IPS-NIHi11 (cell line): ENCODE measurements around the gene KRTAP29-1.

ENCODE experiments used
- DNase-seq: peaks from one replicate; pipeline ENCODE4 v3.0.0; 2012; ENCODE audit warnings: mixed read lengths, low spot score

The KRTAP29-1 gene

DNA sequence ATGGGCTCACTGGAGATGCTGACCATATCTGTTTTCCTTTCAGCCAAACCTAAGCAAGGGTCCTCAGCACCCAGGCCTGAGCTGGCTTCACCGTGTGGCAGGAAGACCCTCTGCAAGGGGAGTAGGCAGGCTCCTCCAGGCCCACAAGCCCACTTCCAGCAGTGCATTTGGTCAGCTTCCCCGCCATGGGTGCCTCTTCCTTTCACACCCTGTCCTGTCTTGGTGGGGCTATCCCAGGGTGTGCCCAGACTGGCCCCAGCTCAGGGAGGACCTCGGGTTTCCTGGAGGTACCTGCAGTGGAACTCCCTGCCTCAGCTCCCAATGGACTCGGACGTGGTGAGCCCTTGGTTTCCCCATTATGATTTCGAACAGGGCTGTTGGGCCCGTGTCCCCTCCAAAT is 25.6 kb upstream of the KRTAP29-1 start:
- DNase-seq, result no peak

GRCh38 chr17:41327411-41328120 is 24.9 kb upstream of the KRTAP29-1 start:
- no peak for DNase-seq

GRCh38 chr17:41326173-41327145 is 23.8 kb upstream of the KRTAP29-1 start:
- no peak for DNase-seq

- DNase-seq, result no peak
These were observed 23.0 kb upstream of the KRTAP29-1 start for GRCh38 chr17:41325611-41326010.

- no peak for DNase-seq
These were observed 22.5 kb upstream of the KRTAP29-1 start for GRCh38 chr17:41325126-41325525.

DNA sequence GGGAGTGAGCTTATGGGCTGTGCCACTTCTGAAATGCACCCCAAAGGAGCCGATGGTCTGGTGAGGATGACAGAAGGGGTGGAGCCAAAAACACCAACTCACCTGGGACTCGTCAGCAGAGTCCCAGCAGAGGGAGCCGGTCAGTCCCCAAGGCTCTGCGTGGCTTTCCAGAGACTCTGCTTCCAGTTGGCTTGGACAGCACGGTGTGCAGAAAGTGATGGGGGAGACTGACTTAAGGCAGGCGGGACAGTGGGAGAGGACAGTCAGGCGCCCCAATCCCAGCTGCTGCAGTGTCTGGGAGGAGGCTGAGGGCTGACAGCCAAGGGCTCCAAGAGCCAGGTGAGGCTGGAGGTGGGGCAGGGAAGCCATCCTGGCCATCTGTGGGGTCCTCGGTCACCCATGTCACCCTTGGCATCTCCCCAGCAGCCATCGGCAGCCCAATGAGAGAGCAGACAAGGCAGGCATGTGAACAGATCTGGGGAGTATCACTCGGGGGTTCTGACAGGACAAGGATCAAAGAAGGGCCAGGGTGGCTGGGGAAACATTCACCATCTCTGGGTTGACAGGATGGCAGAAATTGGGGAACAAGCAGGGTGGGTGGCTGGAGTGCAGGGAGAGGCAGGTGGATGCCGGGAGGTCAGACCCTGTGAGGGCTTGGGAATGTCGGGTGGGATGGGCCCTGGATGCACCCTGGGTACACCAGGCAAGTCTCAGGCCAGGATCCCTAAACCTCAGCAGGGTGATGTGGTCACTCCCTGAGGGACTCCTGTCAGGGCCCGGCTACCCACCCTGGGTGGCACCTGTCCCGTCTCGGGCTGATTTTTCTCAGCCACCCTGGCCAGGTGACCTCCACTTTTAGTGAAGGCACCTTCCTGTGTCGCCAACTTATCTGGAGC is 21.8 kb upstream of the KRTAP29-1 start:
- DNase-seq, result peak; percentile 66

- DNase-seq, result no peak
These were observed 20.5 kb upstream of the KRTAP29-1 start for GRCh38 chr17:41322903-41323895.

- peak; percentile 32 for DNase-seq
These were observed 19.6 kb upstream of the KRTAP29-1 start for GRCh38 chr17:41322094-41322902.

DNA sequence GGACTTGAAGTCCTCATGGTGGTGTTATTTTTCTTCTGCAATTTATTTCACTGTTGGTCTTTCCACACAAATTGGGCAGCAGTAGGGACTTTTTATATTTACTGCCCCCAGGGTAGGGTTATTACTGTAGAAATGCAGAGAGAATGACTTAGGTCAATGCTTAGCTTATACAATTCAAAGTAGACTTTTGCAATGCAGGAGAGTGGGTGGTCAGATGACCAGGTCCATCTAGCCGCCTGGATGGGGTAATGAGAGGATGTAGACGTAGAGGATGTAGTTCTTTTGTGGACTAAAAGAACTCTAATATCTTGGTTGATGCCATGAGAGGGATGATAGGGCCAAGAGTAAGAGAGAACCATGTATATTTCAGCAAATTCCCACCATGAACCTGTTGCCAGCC is 15.6 kb upstream of the KRTAP29-1 start:
- no peak for DNase-seq

- DNase-seq, result no peak
These were observed 13.3 kb upstream of the KRTAP29-1 start for GRCh38 chr17:41315814-41316445.

GRCh38 chr17:41315204-41315794 is 12.6 kb upstream of the KRTAP29-1 start, which contains the start of gene KRTAP17-1:
Gene KRTAP17-1 (minus strand): TSS chr17:41315710. CDS start chr17:41315650, 60 bp downstream.
- no peak for DNase-seq

DNA sequence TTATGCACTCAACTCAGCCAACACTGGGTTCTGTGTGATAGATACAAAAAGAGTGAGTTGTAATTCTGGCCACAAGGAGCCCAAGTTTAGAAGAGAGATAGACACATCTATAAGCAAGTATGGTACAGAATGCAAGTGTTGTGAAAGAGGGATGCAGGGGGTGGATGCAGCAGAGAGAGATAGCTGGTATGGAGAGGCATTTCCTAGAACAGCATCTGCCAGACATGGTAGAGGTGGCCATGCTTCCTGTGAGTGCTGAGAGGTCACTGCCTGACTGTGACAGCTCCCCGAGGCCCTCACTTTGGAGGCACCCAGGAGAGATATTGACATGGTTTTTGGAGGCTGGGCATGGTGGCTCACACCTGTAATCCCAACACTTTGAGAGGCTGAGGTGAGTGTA is 8.5 kb upstream of the KRTAP29-1 start:
- DNase-seq, result no peak

DNA sequence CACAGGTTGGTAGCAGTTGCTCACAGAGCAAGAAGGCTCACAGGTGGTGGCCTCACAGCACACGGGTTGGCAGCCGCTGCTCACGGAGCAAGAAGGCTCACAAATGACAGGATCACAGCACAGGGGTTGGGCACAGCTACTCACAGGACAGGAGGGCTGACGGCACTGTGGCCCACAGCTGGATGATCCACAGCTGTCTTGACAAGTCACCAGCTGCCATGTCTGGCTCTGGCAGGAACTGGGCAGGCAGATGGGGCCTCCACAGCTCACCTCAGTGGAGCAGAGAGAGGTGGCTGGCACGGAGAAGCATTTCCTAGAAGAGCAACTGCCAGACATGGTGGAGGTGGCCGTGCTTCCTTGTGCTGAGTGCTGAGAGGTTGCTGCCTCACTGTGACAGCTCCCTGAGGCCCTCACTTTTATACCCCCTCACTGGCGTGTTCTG is 6.3 kb upstream of the KRTAP29-1 start, which contains the start of gene KRTAP16-1:
Gene KRTAP16-1 (minus strand): TSS at position 392 of the 442 bp plus-strand sequence. CDS start 56 bp downstream, at position 336.
- DNase-seq, result no peak

- no peak for DNase-seq
These were observed 5.7 kb upstream of the KRTAP29-1 start for GRCh38 chr17:41308251-41308917.

DNA sequence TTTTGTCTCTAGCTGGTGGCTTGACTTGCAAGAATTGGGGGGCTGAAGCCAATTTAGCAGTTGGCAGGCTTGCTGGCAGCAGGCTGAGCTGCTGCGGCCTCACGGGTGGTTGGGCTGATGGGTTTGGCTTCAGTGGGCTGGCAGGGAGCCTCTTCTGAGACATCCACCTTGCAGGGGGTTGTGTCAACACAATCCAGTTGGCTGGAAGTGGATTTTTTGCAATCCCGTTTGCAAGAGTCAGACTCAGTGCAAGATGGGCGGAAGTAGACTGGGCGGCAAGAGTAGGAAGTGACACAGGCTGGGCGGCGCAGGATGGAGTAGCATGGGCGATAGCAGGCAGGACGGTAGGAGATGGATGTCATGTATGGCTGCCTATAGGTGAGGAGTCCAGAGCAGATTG is 5.0 kb upstream of the KRTAP29-1 start:
- DNase-seq, result no peak

DNA sequence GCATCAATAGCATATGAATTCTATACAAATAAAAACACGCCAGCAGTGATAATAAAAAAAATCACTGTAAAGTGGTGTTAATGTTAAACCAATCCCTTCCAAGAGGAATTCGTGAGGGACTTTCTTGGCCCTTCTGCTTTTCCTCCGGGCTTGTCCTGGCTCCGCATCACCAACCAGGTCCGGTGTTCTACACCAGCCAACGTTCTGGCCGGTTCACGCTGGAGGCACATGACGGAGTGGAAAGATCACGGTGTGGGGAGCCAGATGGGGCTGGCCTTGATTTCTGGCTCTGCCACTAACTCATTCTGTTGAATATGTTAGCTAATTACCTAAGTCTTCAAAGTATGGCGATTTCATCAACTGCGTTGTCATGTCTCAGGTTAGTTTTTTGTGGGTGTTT is 1.4 kb upstream of the KRTAP29-1 start:
- DNase-seq, result no peak

DNA sequence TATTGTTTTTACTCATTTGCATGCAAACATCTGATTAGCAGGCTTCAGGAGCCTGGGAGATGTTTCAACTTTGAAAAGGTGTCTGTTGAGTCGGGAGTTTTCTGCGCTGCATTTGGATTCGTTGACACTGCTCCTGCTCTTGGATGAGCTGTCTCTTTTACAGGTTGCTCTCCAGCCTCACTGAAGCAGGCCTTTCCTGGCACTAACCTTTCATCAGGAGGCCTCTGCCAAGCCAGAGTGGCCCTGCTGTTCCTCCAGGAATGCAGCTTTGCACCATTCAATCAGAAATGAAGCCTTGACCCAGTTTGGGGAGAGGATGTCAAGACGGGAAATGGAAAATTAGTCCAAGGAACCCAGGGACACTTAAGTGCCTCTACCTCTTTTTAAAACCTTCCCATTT is 330 bp upstream of the KRTAP29-1 start:
- DNase-seq, result no peak

- no peak for DNase-seq
These were observed 1.4 kb downstream of the KRTAP29-1 start for GRCh38 chr17:41301204-41301790.
